GM12892 (cell line): Measurements from ENCODE around the gene P2RY12.

ENCODE experiments used
- POLR2A ChIP-seq: IDR thresholded peaks from 2 replicates; pipeline ENCODE4 v1.6.1; 2011; ENCODE audit warnings: low read depth, low read length, control low read depth
- POLR2AphosphoS5 ChIP-seq: IDR thresholded peaks from 2 replicates; pipeline ENCODE4 v1.6.1; 2011; ENCODE audit warnings: low read depth, low read length, control low read depth
- TAF1 ChIP-seq: IDR thresholded peaks from 2 replicates; pipeline ENCODE4 v1.6.1; 2011; ENCODE audit warnings: low read depth, mild to moderate bottlenecking, control low read depth, low read length, borderline replicate concordance

DNA sequence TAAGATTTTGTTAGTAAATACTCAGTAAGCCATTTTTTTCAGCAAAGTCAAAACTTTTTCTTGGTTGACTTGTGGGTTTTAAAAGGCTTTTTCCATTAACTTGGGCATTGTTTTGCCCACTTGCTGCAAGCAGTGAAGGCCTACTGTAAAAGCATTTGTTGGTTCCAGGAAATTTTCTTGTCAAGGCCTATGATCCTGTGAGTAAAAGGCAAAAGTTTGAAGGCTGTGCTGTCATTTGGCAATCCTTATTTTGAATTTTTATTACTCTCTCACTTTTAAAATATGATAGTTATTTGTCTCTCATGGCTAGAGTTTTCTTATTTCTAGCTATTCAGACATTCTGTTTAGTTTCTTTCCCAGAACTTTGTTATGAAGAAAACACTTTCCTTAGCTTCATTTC lies 13.0 kb downstream of the P2RY12 start:
- TF ChIP-seq POLR2AphosphoS5: no peak
- no peak for TF ChIP-seq POLR2A
- no peak for TF ChIP-seq TAF1
